DND-41 (cell line): Measurements from ENCODE around the gene IFNW1.

ENCODE experiments used
- ATAC-seq: fragments of 200-7000 bp; cut with Tn5 transposase; 3 replicates; pipeline ENCODE4 v1.9.1; 2021; ENCODE audit warnings: low read depth; ENCODE audit not compliant: insufficient read depth
- DNase-seq: peaks from one replicate; pipeline ENCODE4 v3.0.0-alpha.2; 2020
- H2AFZ ChIP-seq: 2 replicates; pipeline ENCODE4 v1.6.0; 2012; ENCODE audit warnings: low read depth, low read length
- H3K27ac ChIP-seq: 2 replicates; pipeline ENCODE4 v1.5.1; 2012; ENCODE audit warnings: low read length, inconsistent platforms
- H3K27me3 ChIP-seq: fragments of 200-600 bp; sonication (generic); 2 replicates; pipeline ENCODE4 v1.6.0; 2012; ENCODE audit warnings: low read length, mild to moderate bottlenecking, inconsistent platforms; ENCODE audit not compliant: insufficient read depth, poor library complexity
- H3K36me3 ChIP-seq: 2 replicates; pipeline ENCODE4 v1.5.1; 2012; ENCODE audit warnings: low read length, inconsistent platforms; ENCODE audit not compliant: insufficient read depth
- H3K4me1 ChIP-seq: 2 replicates; pipeline ENCODE4 v1.5.1; 2012; ENCODE audit warnings: mild to moderate bottlenecking, low read length; ENCODE audit not compliant: insufficient read depth
- H3K4me2 ChIP-seq: 2 replicates; pipeline ENCODE4 v1.6.0; 2012; ENCODE audit warnings: mild to moderate bottlenecking, moderate library complexity, low read length, inconsistent platforms; ENCODE audit not compliant: insufficient read depth
- H3K4me3 ChIP-seq, 2 experiments: fragments of 200-600 bp in 1 of 2; shearing (Covaris generic) in 1 of 2; 2 replicates each; pipeline ENCODE4 v1.5.1; 2012 to 2016; ENCODE audit warnings: inconsistent platforms in 2 of 2, low read length in 2 of 2, mild to moderate bottlenecking in 2 of 2, low read depth in 1 of 2, moderate library complexity in 1 of 2
- H3K79me2 ChIP-seq: 2 replicates; pipeline ENCODE4 v1.6.0; 2012; ENCODE audit warnings: low read length, inconsistent platforms; ENCODE audit not compliant: insufficient read depth
- H3K9ac ChIP-seq: 2 replicates; pipeline ENCODE4 v1.6.0; 2012; ENCODE audit warnings: low read depth, mild to moderate bottlenecking, inconsistent platforms, low read length, moderate library complexity
- H3K9me3 ChIP-seq: 2 replicates; pipeline ENCODE4 v1.5.1; 2012; ENCODE audit warnings: low read length, moderate library complexity, mild to moderate bottlenecking, inconsistent platforms; ENCODE audit not compliant: insufficient read depth, severe bottlenecking
- H4K20me1 ChIP-seq: 2 replicates; pipeline ENCODE4 v1.6.0; 2012; ENCODE audit warnings: low read length; ENCODE audit not compliant: insufficient read depth
- CTCF ChIP-seq: IDR thresholded peaks from 2 replicates; pipeline ENCODE4 v1.5.1; 2012; ENCODE audit warnings: borderline replicate concordance, low read length, moderate library complexity, mild to moderate bottlenecking; ENCODE audit not compliant: poor library complexity, severe bottlenecking; ENCODE audit errors: extremely low read depth
- EZH2 ChIP-seq: IDR thresholded peaks from 3 replicates; pipeline ENCODE4 v1.6.1; 2012; ENCODE audit warnings: borderline replicate concordance, low read depth, mild to moderate bottlenecking, moderate library complexity, low read length, inconsistent platforms; ENCODE audit not compliant: severe bottlenecking

IFNW1 gene

GRCh38 chr9:21097817-21098216 is 43.8 kb downstream of the IFNW1 start:
- no peak overlapping the region for H3K27ac ChIP-seq
- no peaks in the 10 kb centered on the region for H3K36me3 ChIP-seq
- TF ChIP-seq EZH2: no peak
- H4K20me1 ChIP-seq: no peaks in the 10 kb centered on the region
- no peak overlapping the region for H3K4me3 ChIP-seq
- no peak for ATAC-seq
- H3K79me2 ChIP-seq: no peaks in the 10 kb centered on the region; the same call in 1 of the 2 replicates
- no peaks in the 10 kb centered on the region for H3K9me3 ChIP-seq
- no peaks in the 10 kb centered on the region for H3K27me3 ChIP-seq
- no peak overlapping the region for H3K9ac ChIP-seq
- H3K4me1 ChIP-seq: peaks cover 34% of the 10 kb centered on the region
- H3K4me2 ChIP-seq: no peak overlapping the region
- DNase-seq: no peak
- no peak overlapping the region for H2AFZ ChIP-seq

GRCh38 chr9:21096901-21097255 is 44.8 kb downstream of the IFNW1 start:
- peak overlapping the region; percentile 15 to 57; a peak in 3 of 4 replicates for H3K4me3 ChIP-seq
- H3K27me3 ChIP-seq: no peaks in the 10 kb centered on the region
- peak overlapping the region; percentile 87 for H3K27ac ChIP-seq
- no peak for ATAC-seq
- H3K36me3 ChIP-seq: no peaks in the 10 kb centered on the region
- peak overlapping the region; percentile 88 for H2AFZ ChIP-seq
- peaks cover 40% of the 10 kb centered on the region for H3K4me1 ChIP-seq
- no peak for TF ChIP-seq CTCF
- no peak for TF ChIP-seq EZH2
- DNase-seq: no peak
- no peaks in the 10 kb centered on the region for H3K9me3 ChIP-seq
- peak overlapping the region; percentile 54 for H3K9ac ChIP-seq
- no peaks in the 10 kb centered on the region; the same call in 1 of the 2 replicates for H3K79me2 ChIP-seq
- peak overlapping the region; percentile 77 for H3K4me2 ChIP-seq
- H4K20me1 ChIP-seq: no peaks in the 10 kb centered on the region

GRCh38 chr9:21096172-21096900 is 45.3 kb downstream of the IFNW1 start:
- Histone ChIP-seq H3K9ac (peak overlapping the region; percentile 54), H4K20me1 (no peaks in the 10 kb centered on the region), H3K4me1 (peaks cover 46% of the 10 kb centered on the region), H3K9me3 (no peaks in the 10 kb centered on the region), H2AFZ (peak overlapping the region; percentile 88), H3K36me3 (no peaks in the 10 kb centered on the region), H3K27ac (peak overlapping the region; percentile 87), H3K4me2 (peak overlapping the region; percentile 77), H3K27me3 (no peaks in the 10 kb centered on the region), H3K4me3 (peak overlapping the region; percentile 15 to 57; a peak in 3 of 4 replicates), H3K79me2 (no peaks in the 10 kb centered on the region; the same call in 1 of the 2 replicates)
- TF ChIP-seq CTCF (no peak), EZH2 (no peak)
- ATAC-seq (peak; percentile 84), DNase-seq (peak; percentile 59)

- DNase-seq (no peak), ATAC-seq (no peak)
- Histone ChIP-seq H3K79me2 (no peaks in the 10 kb centered on the region; the same call in 1 of the 2 replicates), H2AFZ (peak overlapping the region; percentile 88), H3K27me3 (no peaks in the 10 kb centered on the region), H3K4me1 (peaks cover 48% of the 10 kb centered on the region), H3K9me3 (no peaks in the 10 kb centered on the region), H3K4me3 (peak overlapping the region in 1 of 2 experiments; percentile 57; a peak in 2 of 4 replicates), H3K9ac (peak overlapping the region; percentile 54), H3K4me2 (peak overlapping the region; percentile 77), H3K36me3 (no peaks in the 10 kb centered on the region), H4K20me1 (no peaks in the 10 kb centered on the region), H3K27ac (peak overlapping the region; percentile 87)
- no peak for TF ChIP-seq EZH2
- TF ChIP-seq CTCF: no peak
Observed at GRCh38 chr9:21095561-21095960, 46.1 kb downstream of the IFNW1 start.
